Measurements from ENCODE around the gene GSTA5. TPM values are rescaled to one million over a fixed set of nuclear protein-coding genes. Genes with fewer than 3 reads are reported as not detected.
"Not testable (repeated sequence)": the region's sequence is repeated elsewhere in the genome, so short reads cannot be mapped to it uniquely, and the experiment has no call there.

The GSTA5 gene
- total RNA-seq, 5 donors from 2014 or later (not counting 1 experiment from before 2014, with no cell fraction given): not detected

GRCh38 chr6:52814545-52814944 is 26.1 kb downstream of the GSTA5 start:
- ATAC-seq (replicated peaks in 1 of 4); H3K4me1 Mint-ChIP-seq; H3K4me3 Mint-ChIP-seq; H3K9me3 ChIP-seq; H3K9me3 Mint-ChIP-seq; H3K27ac Mint-ChIP-seq; H3K4me1 ChIP-seq (ENCODE audit: control insufficient read depth in 1 of 2, extremely low read depth in 1 of 2, insufficient read depth in 2 of 2, low read length in 2 of 2); CTCF ChIA-PET; H3K27me3 ChIP-seq (replicated peaks in 1 of 2; ENCODE audit: control insufficient read depth in 2 of 2, extremely low read depth in 1 of 2, insufficient read depth in 2 of 2, low read length in 1 of 2); H3K27ac ChIP-seq (ENCODE audit: low read length); DNase-seq; H3K4me3 ChIP-seq (ENCODE audit: control insufficient read depth in 1 of 2, extremely low read depth in 1 of 2, low read length in 1 of 2); H3K36me3 ChIP-seq (ENCODE audit: control insufficient read depth in 2 of 2, extremely low read depth in 1 of 2, insufficient read depth in 1 of 2, low read length in 1 of 2); H3K36me3 Mint-ChIP-seq: not testable (repeated sequence)
- POLR2A ChIA-PET: interaction anchor here in 1 of 2 donors (0.6 kb wide), 1 partner anchor 152 kb away, joined by 3 read pairs; no protein-coding TSS in a partner anchor
- 72% methylated on average over 3 of the region's 3 CpGs for WGBS (ENCODE audit: insufficient coverage)
- H3K27me3 Mint-ChIP-seq: peaks cover 13 to 15% of the 10 kb centered on the region in 2 donors

- H3K27me3 ChIP-seq (replicated peaks in 1 of 2; ENCODE audit: control insufficient read depth in 2 of 2, extremely low read depth in 1 of 2, insufficient read depth in 2 of 2, low read length in 1 of 2); H3K4me3 ChIP-seq (ENCODE audit: control insufficient read depth in 1 of 2, extremely low read depth in 1 of 2, low read length in 1 of 2); H3K9me3 Mint-ChIP-seq; H3K4me1 Mint-ChIP-seq; ATAC-seq (replicated peaks in 1 of 4); H3K36me3 ChIP-seq (ENCODE audit: control insufficient read depth in 2 of 2, extremely low read depth in 1 of 2, insufficient read depth in 1 of 2, low read length in 1 of 2); H3K27ac Mint-ChIP-seq; POLR2A ChIA-PET; H3K4me1 ChIP-seq (ENCODE audit: control insufficient read depth in 1 of 2, extremely low read depth in 1 of 2, insufficient read depth in 2 of 2, low read length in 2 of 2); CTCF ChIA-PET; H3K4me3 Mint-ChIP-seq; H3K27ac ChIP-seq (ENCODE audit: low read length); H3K9me3 ChIP-seq; DNase-seq; H3K36me3 Mint-ChIP-seq: not testable (repeated sequence)
- no CpG with 5 or more reads among the region's 4 CpGs for WGBS (ENCODE audit: insufficient coverage)
- H3K27me3 Mint-ChIP-seq: peaks cover 16 to 29% of the 10 kb centered on the region in 2 donors
Observed at GRCh38 chr6:52809777-52810176, 30.8 kb downstream of the GSTA5 start.

- peaks cover 2 to 6% of the 10 kb centered on the region in 2 experiments for H3K27me3 ChIP-seq (replicated peaks in 1 of 2; ENCODE audit: control insufficient read depth in 2 of 2, extremely low read depth in 1 of 2, insufficient read depth in 2 of 2, low read length in 1 of 2)
- no peak overlapping the region for H3K4me3 Mint-ChIP-seq
- H3K4me1 Mint-ChIP-seq: no peaks in the 10 kb centered on the region
- no peak overlapping the region for H3K4me3 ChIP-seq (ENCODE audit: control insufficient read depth in 1 of 2, extremely low read depth in 1 of 2, low read length in 1 of 2)
- no peak overlapping the region for H3K27ac Mint-ChIP-seq
- H3K4me1 ChIP-seq (ENCODE audit: control insufficient read depth in 1 of 2, extremely low read depth in 1 of 2, insufficient read depth in 2 of 2, low read length in 2 of 2): no peaks in the 10 kb centered on the region
- no peak overlapping the region for H3K27ac ChIP-seq (ENCODE audit: low read length)
- ChIA-PET POLR2A (no interaction called here), CTCF (no interaction called here)
- ATAC-seq (replicated peaks in 1 of 4) (no peak), DNase-seq (no peak)
- H3K36me3 Mint-ChIP-seq: no peaks in the 10 kb centered on the region
- no peaks in the 10 kb centered on the region for H3K9me3 Mint-ChIP-seq
- H3K36me3 ChIP-seq (ENCODE audit: control insufficient read depth in 2 of 2, extremely low read depth in 1 of 2, insufficient read depth in 1 of 2, low read length in 1 of 2): no peaks in the 10 kb centered on the region
- peaks cover 21 to 32% of the 10 kb centered on the region in 2 donors for H3K27me3 Mint-ChIP-seq
- 83% methylated on average over 5 of the region's 5 CpGs for whole genome bisulfite sequencing (ENCODE audit: insufficient coverage)
- no peaks in the 10 kb centered on the region for H3K9me3 ChIP-seq
Observed at GRCh38 chr6:52808660-52809059, 32.0 kb downstream of the GSTA5 start.

GRCh38 chr6:52803668-52804255 is 36.9 kb downstream of the GSTA5 start, which contains the start of gene GSTA1:
Gene GSTA1, minus strand, starts transcription at chr6:52803816. Its CDS starts 4,549 bp downstream, at chr6:52799267.
- WGBS (ENCODE audit: insufficient coverage): no CpG with 5 or more reads among the region's 5 CpGs
- POLR2A ChIA-PET; H3K27ac Mint-ChIP-seq; H3K27ac ChIP-seq (ENCODE audit: low read length); DNase-seq; ATAC-seq (replicated peaks in 1 of 4); H3K27me3 ChIP-seq (replicated peaks in 1 of 2; ENCODE audit: control insufficient read depth in 2 of 2, extremely low read depth in 1 of 2, insufficient read depth in 2 of 2, low read length in 1 of 2); H3K9me3 ChIP-seq; H3K36me3 Mint-ChIP-seq; H3K4me3 Mint-ChIP-seq; CTCF ChIA-PET; H3K4me3 ChIP-seq (ENCODE audit: control insufficient read depth in 1 of 2, extremely low read depth in 1 of 2, low read length in 1 of 2); H3K4me1 Mint-ChIP-seq; H3K4me1 ChIP-seq (ENCODE audit: control insufficient read depth in 1 of 2, extremely low read depth in 1 of 2, insufficient read depth in 2 of 2, low read length in 2 of 2); H3K36me3 ChIP-seq (ENCODE audit: control insufficient read depth in 2 of 2, extremely low read depth in 1 of 2, insufficient read depth in 1 of 2, low read length in 1 of 2); H3K9me3 Mint-ChIP-seq: not testable (repeated sequence)
- peaks cover 38% of the 10 kb centered on the region in 2 donors for H3K27me3 Mint-ChIP-seq

- Histone ChIP-seq H3K4me3 (ENCODE audit: control insufficient read depth in 1 of 2, extremely low read depth in 1 of 2, low read length in 1 of 2) (no peak overlapping the region), H3K36me3 (ENCODE audit: control insufficient read depth in 2 of 2, extremely low read depth in 1 of 2, insufficient read depth in 1 of 2, low read length in 1 of 2) (no peaks in the 10 kb centered on the region), H3K27ac (ENCODE audit: low read length) (no peak overlapping the region), H3K9me3 (no peaks in the 10 kb centered on the region), H3K4me1 (ENCODE audit: control insufficient read depth in 1 of 2, extremely low read depth in 1 of 2, insufficient read depth in 2 of 2, low read length in 2 of 2) (no peaks in the 10 kb centered on the region), H3K27me3 (replicated peaks in 1 of 2; ENCODE audit: control insufficient read depth in 2 of 2, extremely low read depth in 1 of 2, insufficient read depth in 2 of 2, low read length in 1 of 2) (peaks cover 2% of the 10 kb centered on the region in 2 experiments)
- DNase-seq: no peak
- H3K9me3 Mint-ChIP-seq: no peaks in the 10 kb centered on the region
- no peak for ATAC-seq (replicated peaks in 1 of 4)
- no peak overlapping the region for H3K4me3 Mint-ChIP-seq
- ChIA-PET CTCF (no interaction called here), POLR2A (no interaction called here)
- no peak overlapping the region for H3K27ac Mint-ChIP-seq
- H3K27me3 Mint-ChIP-seq: peaks cover 31 to 38% of the 10 kb centered on the region in 2 donors
- H3K4me1 Mint-ChIP-seq: no peaks in the 10 kb centered on the region
- no peaks in the 10 kb centered on the region for H3K36me3 Mint-ChIP-seq
- WGBS (ENCODE audit: insufficient coverage): no CpG with 5 or more reads among the region's 1 CpG
Observed at GRCh38 chr6:52802806-52803205, 37.8 kb downstream of the GSTA5 start.

- H3K36me3 ChIP-seq (ENCODE audit: control insufficient read depth in 2 of 2, extremely low read depth in 1 of 2, insufficient read depth in 1 of 2, low read length in 1 of 2): no peaks in the 10 kb centered on the region
- no peaks in the 10 kb centered on the region for H3K4me1 ChIP-seq (ENCODE audit: control insufficient read depth in 1 of 2, extremely low read depth in 1 of 2, insufficient read depth in 2 of 2, low read length in 2 of 2)
- H3K27ac ChIP-seq (ENCODE audit: low read length): no peak overlapping the region
- Mint-ChIP-seq H3K4me3 (no peak overlapping the region), H3K27ac (no peak overlapping the region), H3K27me3 (peaks cover 36 to 44% of the 10 kb centered on the region in 2 donors), H3K9me3 (no peaks in the 10 kb centered on the region), H3K36me3 (no peaks in the 10 kb centered on the region), H3K4me1 (no peaks in the 10 kb centered on the region)
- no peak for DNase-seq
- H3K27me3 ChIP-seq (replicated peaks in 1 of 2; ENCODE audit: control insufficient read depth in 2 of 2, extremely low read depth in 1 of 2, insufficient read depth in 2 of 2, low read length in 1 of 2): peaks cover 2% of the 10 kb centered on the region in 2 experiments
- no peak for ATAC-seq (replicated peaks in 1 of 4)
- CTCF ChIA-PET: no interaction called here
- WGBS (ENCODE audit: insufficient coverage): no CpG with 5 or more reads among the region's 2 CpGs
- POLR2A ChIA-PET: interaction anchor here in 1 of 2 donors (0.6 kb wide), 1 partner anchor 252 kb away, joined by 3 read pairs; no protein-coding TSS in a partner anchor
- H3K4me3 ChIP-seq (ENCODE audit: control insufficient read depth in 1 of 2, extremely low read depth in 1 of 2, low read length in 1 of 2): no peak overlapping the region
- no peaks in the 10 kb centered on the region for H3K9me3 ChIP-seq
Observed at GRCh38 chr6:52801188-52801841, 39.3 kb downstream of the GSTA5 start.
